OCI-LY1 (cell line): ENCODE data around the gene OARD1.

Experiments
- CTCF ChIP-seq: fragments of 200-600 bp; sonication (generic), shearing (Covaris generic); IDR thresholded peaks from 2 replicates; pipeline ENCODE4 v1.5.1; 2017; ENCODE audit warnings: mild to moderate bottlenecking, antibody characterized with exemption, low read length, moderate library complexity, mixed read lengths
- EZH2 ChIP-seq: fragments of 200-600 bp; sonication (generic), shearing (Covaris generic); IDR thresholded peaks from 2 replicates; pipeline ENCODE4 v1.8.0; 2017; ENCODE audit warnings: borderline replicate concordance, mixed run types, mild to moderate bottlenecking, antibody characterized with exemption, low read length, moderate library complexity, mixed read lengths

GRCh38 chr6:41047745-41048732 is 24.1 kb downstream of the OARD1 start:
- TF ChIP-seq CTCF, result no peak
- TF ChIP-seq EZH2, result no peak
